HG03103 (cell line): ENCODE results near the gene KHK.

Experiments used
- ATAC-seq: cut with Tn5 transposase; IDR thresholded peaks from one replicate; pipeline ENCODE4 v1.9.1; 2021; ENCODE audit warnings: low read depth; ENCODE audit not compliant: unreplicated experiment

Gene KHK

DNA sequence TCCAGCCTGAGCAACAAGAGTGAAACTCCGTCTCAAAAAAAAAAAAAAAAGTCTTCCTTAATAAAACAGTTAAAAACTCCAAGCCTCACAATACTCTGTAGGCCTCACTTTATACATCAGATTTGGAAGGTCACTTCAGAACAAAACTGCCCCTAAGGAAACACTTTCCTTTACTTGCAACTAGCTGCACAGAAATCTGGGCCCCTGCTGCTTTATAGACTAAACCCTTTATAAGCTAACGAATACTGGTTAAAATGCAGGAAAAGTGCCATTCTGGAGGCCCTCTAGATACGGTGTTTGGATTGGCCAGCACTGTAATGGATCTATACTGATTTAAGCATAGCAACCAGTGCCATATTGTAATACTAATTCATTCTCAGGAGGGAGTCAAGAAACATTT is 38.5 kb downstream of the KHK start:
- no peak for ATAC-seq

DNA sequence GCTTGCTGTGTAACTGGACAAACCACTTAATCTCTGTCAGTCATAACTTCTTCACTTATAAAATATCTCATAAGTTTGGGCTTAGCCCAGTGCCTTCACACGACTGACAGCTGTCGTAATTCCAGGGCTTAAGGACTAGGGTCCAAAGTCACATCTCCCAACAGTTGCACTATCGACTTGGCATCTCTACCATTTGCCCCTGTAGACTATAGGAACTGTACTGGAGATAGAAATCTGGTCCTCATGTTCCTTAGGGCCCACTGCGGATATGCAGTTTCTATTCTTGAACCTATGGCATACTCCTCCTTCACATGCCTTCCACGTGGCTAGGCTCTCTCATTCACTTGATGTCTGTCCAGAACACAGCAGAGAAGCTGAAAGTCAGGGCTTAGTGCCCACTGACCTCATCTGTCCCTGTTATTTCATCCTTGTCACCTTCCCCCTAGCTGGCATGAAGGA is 39.7 kb downstream of the KHK start:
- no peak for ATAC-seq

DNA sequence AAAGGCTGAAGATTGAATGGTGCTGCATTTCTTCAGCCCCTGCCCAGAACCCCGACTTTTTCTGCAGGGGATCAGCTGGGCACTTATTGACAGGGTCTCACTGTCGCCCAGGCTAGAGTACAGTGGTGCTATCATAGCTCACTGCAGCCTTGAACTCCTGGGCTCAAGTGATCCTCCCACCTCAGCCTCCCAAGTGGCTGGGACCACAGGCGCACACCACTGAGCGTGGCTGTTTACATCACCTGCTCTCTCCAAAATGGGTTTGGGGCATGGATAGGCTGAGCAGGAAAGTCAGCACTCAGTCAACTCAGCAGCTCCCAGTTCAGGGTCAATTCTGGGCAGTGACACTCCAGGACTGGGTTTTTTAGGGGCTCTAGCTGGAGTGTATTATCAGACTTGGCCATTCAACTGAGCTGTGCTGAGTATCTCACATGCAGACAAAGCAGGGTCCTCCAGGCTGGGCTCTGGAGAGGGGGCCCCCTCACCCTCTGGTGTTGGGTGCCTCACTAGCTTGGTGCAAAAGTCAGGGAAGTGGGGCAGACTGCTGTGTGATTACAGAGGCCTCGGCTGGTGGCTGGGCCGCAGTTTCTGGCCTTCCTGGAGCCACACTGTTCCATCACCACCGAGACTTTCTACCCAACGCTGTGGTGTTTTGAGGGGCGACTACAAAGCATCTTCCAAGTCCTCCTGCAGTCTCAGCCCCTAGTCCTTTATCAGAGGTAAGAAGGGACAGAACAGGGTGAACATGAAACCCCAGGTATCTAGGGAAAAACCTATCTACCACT is 41.5 kb downstream of the KHK start:
- ATAC-seq = no peak

DNA sequence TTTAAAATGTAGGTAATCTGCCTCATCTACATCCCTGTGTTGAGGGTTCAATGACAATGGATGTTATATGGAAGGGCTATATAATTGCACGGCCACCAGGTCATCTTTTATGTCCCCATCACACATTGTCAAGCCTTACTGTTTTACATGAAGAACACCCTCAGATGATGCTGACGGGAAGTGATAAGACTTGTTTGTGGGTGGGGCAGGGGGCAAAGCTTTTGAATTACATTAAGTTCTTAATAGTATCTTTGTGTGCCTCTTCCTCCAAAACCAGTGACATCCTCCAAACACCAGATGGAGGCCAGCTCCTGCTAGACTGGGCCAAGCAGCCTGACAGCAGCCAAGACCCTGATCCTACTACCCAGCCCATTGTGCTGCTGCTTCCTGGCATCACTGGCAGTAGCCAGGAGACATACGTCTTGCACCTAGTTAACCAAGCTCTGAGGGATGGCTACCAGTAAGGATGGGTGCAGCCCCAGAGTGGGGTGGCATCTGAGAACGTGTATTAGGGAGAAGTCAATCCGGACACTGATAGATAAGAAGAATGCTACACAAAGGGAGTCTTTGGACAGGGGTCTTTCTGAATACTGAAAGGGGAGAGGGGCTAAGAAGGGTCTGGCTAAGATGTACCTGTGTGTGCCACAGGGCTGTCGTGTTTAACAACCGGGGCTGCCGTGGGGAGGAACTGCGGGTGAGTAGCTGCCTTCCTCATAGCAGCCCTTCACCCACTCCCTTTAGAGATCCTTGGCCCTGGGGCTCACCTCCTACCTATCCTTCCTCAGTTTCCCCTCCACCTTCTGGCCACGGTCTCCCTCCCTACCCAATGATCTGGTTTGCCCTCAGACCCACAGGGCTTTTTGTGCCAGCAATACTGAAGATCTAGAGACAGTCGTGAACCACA is 42.3 kb downstream of the KHK start:
- ATAC-seq = no peak

- ATAC-seq = no peak
These were observed 43.8 kb downstream of the KHK start for GRCh38 chr2:27130396-27130795.

GRCh38 chr2:27131429-27131828 is 44.9 kb downstream of the KHK start:
- ATAC-seq = no peak

GRCh38 chr2:27133195-27133875 is 46.8 kb downstream of the KHK start:
- no peak for ATAC-seq

- ATAC-seq = peak; percentile 79
These were observed 47.6 kb downstream of the KHK start, which contains the start of gene PREB for GRCh38 chr2:27133905-27134780. Gene PREB (minus strand): TSS chr2:27134636. CDS start chr2:27134421, 215 bp downstream.

GRCh38 chr2:27134781-27135477 is 48.4 kb downstream of the KHK start:
- ATAC-seq = no peak

DNA sequence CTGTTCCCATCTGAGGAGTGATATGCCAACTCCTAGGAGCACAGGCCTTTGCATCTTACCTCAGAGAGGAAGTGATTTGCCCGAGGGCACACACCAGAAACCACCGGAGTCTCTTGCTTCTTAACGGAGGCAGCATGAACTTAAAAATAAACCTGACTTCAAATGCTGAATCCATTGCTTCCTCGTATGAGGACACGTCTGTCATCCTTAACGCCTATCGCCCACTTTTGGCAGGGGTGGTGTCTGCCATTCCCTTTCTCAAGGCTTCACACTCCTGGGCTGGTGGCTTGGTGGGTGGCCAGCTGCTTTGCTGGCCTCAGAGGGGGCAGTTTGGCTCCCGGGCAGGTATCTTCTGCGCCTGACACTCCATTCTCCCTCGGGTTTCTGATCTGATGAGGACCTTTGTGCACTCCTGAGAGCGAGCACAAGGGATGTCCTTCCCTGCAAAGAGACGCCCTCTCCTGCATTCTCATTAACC is 48.9 kb downstream of the KHK start:
- no peak for ATAC-seq

DNA sequence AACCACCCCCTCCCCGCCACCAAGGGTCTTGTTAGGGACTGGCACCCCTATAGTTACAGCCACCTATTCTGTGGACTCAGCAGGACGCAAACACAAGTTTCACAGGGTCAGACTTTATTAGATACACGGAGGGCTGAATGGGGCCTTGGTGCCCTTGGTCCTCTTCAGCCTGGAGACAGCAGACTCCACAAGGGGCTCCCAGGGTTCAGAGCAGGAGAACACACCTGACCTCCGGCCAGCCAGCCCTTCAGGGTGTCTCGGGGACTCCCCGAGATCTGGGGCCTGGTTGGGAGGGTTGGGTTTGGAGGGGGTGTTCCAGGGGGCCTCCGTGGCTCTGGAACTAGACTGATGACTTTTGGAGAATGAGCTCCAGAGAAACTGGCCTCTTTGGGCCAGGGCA is 50.2 kb downstream of the KHK start:
- no peak for ATAC-seq

- ATAC-seq = no peak
These were observed 50.9 kb downstream of the KHK start for GRCh38 chr2:27137322-27137935.

DNA sequence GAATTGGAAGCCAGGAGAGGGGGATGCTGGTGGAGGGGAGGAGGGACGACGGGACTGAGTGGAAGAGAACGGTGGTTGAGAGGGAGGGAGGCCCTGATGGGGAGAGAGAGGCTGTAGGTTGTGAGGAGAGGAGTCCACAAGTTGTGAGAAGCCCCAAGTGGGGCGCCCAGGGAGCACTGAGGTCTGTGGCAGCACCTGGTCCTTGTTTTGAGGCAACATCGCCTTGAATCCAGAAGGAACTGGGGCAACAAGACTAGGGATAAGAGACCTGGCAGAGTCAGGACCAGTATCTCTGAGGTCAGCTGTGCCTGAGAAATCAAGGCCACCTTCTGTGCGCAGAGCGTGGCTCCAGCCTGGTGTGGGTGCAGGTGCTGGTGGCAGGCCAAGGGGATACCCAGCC is 51.5 kb downstream of the KHK start:
- ATAC-seq = no peak

GRCh38 chr2:27139310-27139709 is 52.7 kb downstream of the KHK start, which contains the start of gene PRR30:
Gene PRR30 (minus strand): TSS chr2:27139410. CDS start chr2:27138329, 1,081 bp downstream.
- no peak for ATAC-seq

DNA sequence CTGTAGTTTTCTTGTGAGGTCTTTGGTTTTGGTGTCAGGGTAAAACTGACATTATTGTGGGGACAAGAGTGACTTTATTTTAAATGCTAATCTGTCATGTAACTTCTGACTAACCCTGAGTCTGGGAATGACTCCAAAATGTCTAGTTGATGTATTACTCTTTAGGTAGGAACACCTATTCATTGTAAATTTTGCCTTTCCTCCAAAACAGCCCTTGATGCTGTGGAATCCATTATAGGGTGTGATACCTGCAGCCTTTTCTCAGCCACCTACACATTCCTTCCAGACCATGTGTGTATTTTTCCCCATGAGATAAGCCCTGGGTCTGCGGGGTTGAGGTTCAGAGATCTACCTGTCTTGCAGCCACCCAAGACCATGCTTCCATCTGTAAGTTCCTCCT is 56.7 kb downstream of the KHK start:
- no peak for ATAC-seq

GRCh38 chr2:27145682-27146081 is 59.1 kb downstream of the KHK start:
- ATAC-seq = no peak

- no peak for ATAC-seq
These were observed 61.4 kb downstream of the KHK start for GRCh38 chr2:27147935-27148334.

DNA sequence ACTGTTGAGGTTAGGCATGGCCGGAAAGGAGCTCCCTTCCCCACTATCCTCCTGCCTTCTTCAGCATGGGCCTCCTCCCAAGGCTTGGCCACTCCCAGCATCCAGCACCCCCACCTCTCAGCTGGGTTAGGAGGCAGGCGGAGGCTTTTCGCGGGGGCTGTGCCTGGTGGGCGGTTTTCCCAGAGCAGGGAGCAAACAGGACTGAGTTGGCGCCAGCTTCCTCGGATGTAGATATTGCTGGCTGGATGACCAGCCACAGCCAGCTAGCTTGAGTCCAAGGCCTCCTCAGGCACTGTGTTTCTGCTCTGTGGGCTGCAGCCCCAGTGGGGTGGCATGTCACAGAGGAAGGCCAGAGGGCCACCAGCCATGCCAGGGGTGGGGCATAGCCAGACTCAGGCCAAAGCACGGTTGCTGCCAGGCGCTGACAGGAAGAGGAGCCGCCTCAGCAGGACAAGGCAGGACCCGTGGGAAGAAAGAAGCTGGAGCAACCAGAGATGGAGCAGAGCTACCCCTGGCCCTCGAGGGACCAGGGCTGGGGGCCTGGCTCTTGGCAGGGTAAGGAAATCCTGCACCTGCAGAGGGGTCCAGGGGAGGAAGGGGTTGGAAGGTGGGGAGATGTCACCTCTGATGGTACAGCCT is 62.3 kb downstream of the KHK start, which contains the start of gene TCF23:
Gene TCF23, plus strand, starts transcription at position 204 of the 639 bp plus-strand sequence. Its CDS starts 130 bp downstream, at position 334.
- ATAC-seq = no peak
